MM.1S (cell line): ENCODE data around the gene OR5AN1.

Source experiments
- DNase-seq: peaks from one replicate; pipeline ENCODE4 v3.0.0-alpha.2; 2015
- H2AFZ ChIP-seq: fragments of 300-600 bp; sonication (generic); 2 replicates; pipeline ENCODE4 v1.6.0; 2016; ENCODE audit warnings: antibody characterized with exemption, low read length
- H3F3A ChIP-seq: fragments of 300-600 bp; sonication (generic); 2 replicates; pipeline ENCODE4 v1.6.1; 2016; ENCODE audit warnings: mild to moderate bottlenecking, antibody characterized with exemption, low read length, moderate library complexity, mixed read lengths; ENCODE audit not compliant: insufficient read depth
- H3K27ac ChIP-seq: fragments of 300-600 bp; sonication (generic); 2 replicates; pipeline ENCODE4 v1.5.1; 2016; ENCODE audit warnings: mild to moderate bottlenecking, low read length
- H3K27me3 ChIP-seq: fragments of 300-600 bp; sonication (generic); replicated peaks from 2 replicates; pipeline ENCODE4 v1.6.0; 2016; ENCODE audit warnings: low read length; ENCODE audit not compliant: insufficient read depth
- H3K36me3 ChIP-seq: fragments of 300-600 bp; sonication (generic); replicated peaks from 2 replicates; pipeline ENCODE4 v1.6.1; 2016; ENCODE audit warnings: mild to moderate bottlenecking, low read length, mixed read lengths; ENCODE audit not compliant: insufficient read depth
- H3K4me1 ChIP-seq: fragments of 300-600 bp; sonication (generic); 2 replicates; pipeline ENCODE4 v1.6.1; 2016; ENCODE audit warnings: low read length, mixed read lengths
- H3K4me2 ChIP-seq: fragments of 300-600 bp; sonication (generic); 2 replicates; pipeline ENCODE4 v1.6.0; 2016; ENCODE audit warnings: low read depth, low read length
- H3K4me3 ChIP-seq: fragments of 300-600 bp; sonication (generic); 2 replicates; pipeline ENCODE4 v1.5.1; 2016; ENCODE audit warnings: low read length, mixed read lengths
- H3K79me2 ChIP-seq: fragments of 300-600 bp; sonication (generic); 2 replicates; pipeline ENCODE4 v1.6.1; 2016; ENCODE audit warnings: mixed run types, low read length, mixed read lengths
- H3K9ac ChIP-seq: fragments of 300-600 bp; sonication (generic); 2 replicates; pipeline ENCODE4 v1.6.1; 2016; ENCODE audit warnings: low read length, mixed read lengths
- H3K9me2 ChIP-seq: fragments of 300-600 bp; sonication (generic); replicated peaks from 2 replicates; pipeline ENCODE4 v1.6.1; 2016; ENCODE audit warnings: mild to moderate bottlenecking, low read length, mixed read lengths; ENCODE audit not compliant: insufficient read depth
- H3K9me3 ChIP-seq: fragments of 300-600 bp; sonication (generic); replicated peaks from 2 replicates; pipeline ENCODE4 v1.6.1; 2016; ENCODE audit warnings: mild to moderate bottlenecking, low read length, mixed read lengths; ENCODE audit not compliant: insufficient read depth
- H4K20me1 ChIP-seq: fragments of 300-600 bp; sonication (generic); 2 replicates; pipeline ENCODE4 v1.6.1; 2016; ENCODE audit warnings: mild to moderate bottlenecking, low read length, moderate library complexity, mixed read lengths; ENCODE audit not compliant: insufficient read depth
- EZH2 ChIP-seq: fragments of 300-600 bp; sonication (generic); optimal IDR thresholded peaks from 2 replicates; pipeline ENCODE3; 2017; ENCODE audit warnings: low read depth, mild to moderate bottlenecking, antibody characterized with exemption, low read length, mixed read lengths
- EZH2phosphoT487 ChIP-seq: fragments of 300-600 bp; sonication (generic); IDR thresholded peaks from 2 replicates; pipeline ENCODE4 v1.6.1; 2018; ENCODE audit warnings: antibody characterized with exemption, low read length
- TF ChIP-seq, protein P1 (sequence below): fragments of 300-600 bp; sonication (generic); IDR thresholded peaks from 2 replicates; pipeline ENCODE4 v1.5.1; 2016; ENCODE audit warnings: antibody characterized with exemption, low read length, mixed read lengths

OR5AN1 gene, protein sequence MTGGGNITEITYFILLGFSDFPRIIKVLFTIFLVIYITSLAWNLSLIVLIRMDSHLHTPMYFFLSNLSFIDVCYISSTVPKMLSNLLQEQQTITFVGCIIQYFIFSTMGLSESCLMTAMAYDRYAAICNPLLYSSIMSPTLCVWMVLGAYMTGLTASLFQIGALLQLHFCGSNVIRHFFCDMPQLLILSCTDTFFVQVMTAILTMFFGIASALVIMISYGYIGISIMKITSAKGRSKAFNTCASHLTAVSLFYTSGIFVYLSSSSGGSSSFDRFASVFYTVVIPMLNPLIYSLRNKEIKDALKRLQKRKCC

DNA sequence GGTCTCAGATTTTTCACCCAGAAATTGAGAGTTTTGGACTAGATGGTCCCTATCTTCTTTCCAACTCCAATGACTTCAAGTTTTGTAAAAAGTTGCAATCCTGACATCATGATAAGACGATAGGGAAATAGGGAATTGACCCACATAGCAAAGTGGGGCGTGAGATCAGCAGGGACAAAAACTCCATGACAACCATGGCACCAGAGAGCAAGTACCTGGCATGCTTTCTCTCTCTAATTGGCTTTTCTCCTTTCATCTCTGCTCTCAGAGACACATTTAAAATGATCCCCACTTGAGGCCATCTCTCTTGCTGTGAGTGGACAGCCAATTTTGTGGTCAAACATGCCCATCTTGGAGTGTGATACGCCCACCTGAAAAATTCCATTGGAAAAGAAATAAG is at the start of gene OR5AN1:
Gene OR5AN1, plus strand, starts transcription at position 301 of the 400 bp plus-strand sequence. CDS start 5,564 bp downstream, outside the sequence.
- Histone ChIP-seq H3K4me1 (no peaks in the 10 kb centered on the region), H3K9me2 (no peaks in the 10 kb centered on the region), H3F3A (no peaks in the 10 kb centered on the region), H3K9ac (no peak within 1 kb of the TSS), H2AFZ (no peak within 1 kb of the TSS), H3K79me2 (no peaks in the 10 kb centered on the region), H3K9me3 (no peaks in the 10 kb centered on the region), H3K4me2 (no peak within 1 kb of the TSS), H3K36me3 (no peaks in the 10 kb centered on the region), H3K27me3 (no peaks in the 10 kb centered on the region), H3K4me3 (no peak within 1 kb of the TSS), H4K20me1 (no peaks in the 10 kb centered on the region), H3K27ac (no peak within 1 kb of the TSS)
- DNase-seq = no peak
- TF ChIP-seq EZH2 = no peak
- no peak for TF ChIP-seq EZH2phosphoT487
- TF ChIP-seq, protein P1, sequence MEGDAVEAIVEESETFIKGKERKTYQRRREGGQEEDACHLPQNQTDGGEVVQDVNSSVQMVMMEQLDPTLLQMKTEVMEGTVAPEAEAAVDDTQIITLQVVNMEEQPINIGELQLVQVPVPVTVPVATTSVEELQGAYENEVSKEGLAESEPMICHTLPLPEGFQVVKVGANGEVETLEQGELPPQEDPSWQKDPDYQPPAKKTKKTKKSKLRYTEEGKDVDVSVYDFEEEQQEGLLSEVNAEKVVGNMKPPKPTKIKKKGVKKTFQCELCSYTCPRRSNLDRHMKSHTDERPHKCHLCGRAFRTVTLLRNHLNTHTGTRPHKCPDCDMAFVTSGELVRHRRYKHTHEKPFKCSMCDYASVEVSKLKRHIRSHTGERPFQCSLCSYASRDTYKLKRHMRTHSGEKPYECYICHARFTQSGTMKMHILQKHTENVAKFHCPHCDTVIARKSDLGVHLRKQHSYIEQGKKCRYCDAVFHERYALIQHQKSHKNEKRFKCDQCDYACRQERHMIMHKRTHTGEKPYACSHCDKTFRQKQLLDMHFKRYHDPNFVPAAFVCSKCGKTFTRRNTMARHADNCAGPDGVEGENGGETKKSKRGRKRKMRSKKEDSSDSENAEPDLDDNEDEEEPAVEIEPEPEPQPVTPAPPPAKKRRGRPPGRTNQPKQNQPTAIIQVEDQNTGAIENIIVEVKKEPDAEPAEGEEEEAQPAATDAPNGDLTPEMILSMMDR = no peak

DNA sequence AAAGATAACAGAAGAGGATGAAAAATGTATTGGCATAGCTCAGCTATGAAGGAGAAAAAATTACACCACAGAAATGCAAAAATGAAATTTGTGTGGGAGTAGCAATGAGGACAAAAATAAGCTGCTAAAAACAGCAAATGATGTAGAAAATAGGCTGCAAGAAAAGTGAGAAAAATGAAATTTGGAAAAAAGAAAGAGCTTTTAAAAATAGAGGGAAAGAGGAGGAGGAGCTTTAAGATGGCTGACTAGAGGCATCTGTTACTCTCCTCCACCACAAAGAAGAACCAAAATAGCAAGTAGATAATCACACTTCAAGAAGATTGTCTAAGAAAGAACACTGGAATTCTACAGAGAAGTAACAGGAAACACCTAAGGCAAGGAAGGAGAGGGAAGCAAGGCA is 23.7 kb upstream of the OR5AN1 start:
- no peak overlapping the region for H3K4me3 ChIP-seq
- no peaks in the 10 kb centered on the region for H3K4me1 ChIP-seq
- no peaks in the 10 kb centered on the region for H3K27me3 ChIP-seq
- no peaks in the 10 kb centered on the region for H3K79me2 ChIP-seq
- H3K9me3 ChIP-seq = no peaks in the 10 kb centered on the region
- H2AFZ ChIP-seq = no peak overlapping the region
- TF ChIP-seq, protein P1 = no peak
- TF ChIP-seq EZH2 (no peak), EZH2phosphoT487 (no peak)
- H3K4me2 ChIP-seq = no peak overlapping the region
- H3F3A ChIP-seq = no peaks in the 10 kb centered on the region
- DNase-seq = no peak
- no peaks in the 10 kb centered on the region for H3K36me3 ChIP-seq
- no peak overlapping the region for H3K27ac ChIP-seq
- no peaks in the 10 kb centered on the region for H4K20me1 ChIP-seq
- H3K9me2 ChIP-seq = no peaks in the 10 kb centered on the region
- H3K9ac ChIP-seq = no peak overlapping the region

DNA sequence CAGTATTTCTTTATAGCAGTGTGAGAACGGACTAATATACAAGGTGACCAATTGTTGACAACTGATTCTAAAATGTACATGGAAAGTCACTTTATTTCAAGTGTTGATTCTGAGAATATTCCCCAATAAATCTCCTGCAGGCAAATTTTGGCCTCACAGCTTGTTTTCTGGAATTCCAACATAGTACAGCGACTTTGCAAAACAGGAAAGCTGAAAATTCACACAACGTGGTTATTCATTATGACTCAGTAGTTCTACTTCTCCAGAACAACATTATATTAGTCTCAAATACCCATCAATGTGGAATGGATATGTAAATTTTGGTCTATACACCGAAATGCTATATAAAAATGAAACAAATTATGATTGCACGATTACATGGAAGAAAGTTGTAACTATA is 22.5 kb upstream of the OR5AN1 start:
- H4K20me1 ChIP-seq = no peaks in the 10 kb centered on the region
- no peaks in the 10 kb centered on the region for H3K27me3 ChIP-seq
- H3K4me3 ChIP-seq = no peak overlapping the region
- H3K79me2 ChIP-seq = no peaks in the 10 kb centered on the region
- H3K9me3 ChIP-seq = no peaks in the 10 kb centered on the region
- no peak overlapping the region for H3K9ac ChIP-seq
- H3K27ac ChIP-seq = no peak overlapping the region
- H3K4me1 ChIP-seq = no peaks in the 10 kb centered on the region
- H3K4me2 ChIP-seq = no peak overlapping the region
- TF ChIP-seq, protein P1 = no peak
- TF ChIP-seq EZH2 (no peak), EZH2phosphoT487 (no peak)
- no peaks in the 10 kb centered on the region for H3K36me3 ChIP-seq
- H3K9me2 ChIP-seq = no peaks in the 10 kb centered on the region
- H3F3A ChIP-seq = no peaks in the 10 kb centered on the region
- H2AFZ ChIP-seq = no peak overlapping the region
- no peak for DNase-seq
